HFF-Myc (cell line): ENCODE data around the gene LGALS7B.

Source experiments
- DNase-seq: peaks from one replicate; pipeline ENCODE4 v3.0.0-alpha.2; 2011; ENCODE audit warnings: low read depth; ENCODE audit errors: extremely low read depth
- H3K4me3 ChIP-seq: replicated peaks from 2 replicates; pipeline ENCODE4 v1.5.1; 2011; ENCODE audit warnings: low read depth, mild to moderate bottlenecking, control low read depth, low read length
- TF ChIP-seq, protein P1 (sequence below): IDR thresholded peaks from 2 replicates; pipeline ENCODE4 v1.5.1; 2012; ENCODE audit warnings: mild to moderate bottlenecking, low read depth, low read length, control low read depth; ENCODE audit errors: missing control alignments

Gene LGALS7B

GRCh38 chr19:38839816-38840582, 51.0 kb downstream of the LGALS7B start:
- no peak overlapping the region for H3K4me3 ChIP-seq
- TF ChIP-seq, protein P1, sequence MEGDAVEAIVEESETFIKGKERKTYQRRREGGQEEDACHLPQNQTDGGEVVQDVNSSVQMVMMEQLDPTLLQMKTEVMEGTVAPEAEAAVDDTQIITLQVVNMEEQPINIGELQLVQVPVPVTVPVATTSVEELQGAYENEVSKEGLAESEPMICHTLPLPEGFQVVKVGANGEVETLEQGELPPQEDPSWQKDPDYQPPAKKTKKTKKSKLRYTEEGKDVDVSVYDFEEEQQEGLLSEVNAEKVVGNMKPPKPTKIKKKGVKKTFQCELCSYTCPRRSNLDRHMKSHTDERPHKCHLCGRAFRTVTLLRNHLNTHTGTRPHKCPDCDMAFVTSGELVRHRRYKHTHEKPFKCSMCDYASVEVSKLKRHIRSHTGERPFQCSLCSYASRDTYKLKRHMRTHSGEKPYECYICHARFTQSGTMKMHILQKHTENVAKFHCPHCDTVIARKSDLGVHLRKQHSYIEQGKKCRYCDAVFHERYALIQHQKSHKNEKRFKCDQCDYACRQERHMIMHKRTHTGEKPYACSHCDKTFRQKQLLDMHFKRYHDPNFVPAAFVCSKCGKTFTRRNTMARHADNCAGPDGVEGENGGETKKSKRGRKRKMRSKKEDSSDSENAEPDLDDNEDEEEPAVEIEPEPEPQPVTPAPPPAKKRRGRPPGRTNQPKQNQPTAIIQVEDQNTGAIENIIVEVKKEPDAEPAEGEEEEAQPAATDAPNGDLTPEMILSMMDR = no peak
- DNase-seq = no peak

GRCh38 chr19:38840583-38840968, 51.6 kb downstream of the LGALS7B start:
- no peak for DNase-seq
- no peak overlapping the region for H3K4me3 ChIP-seq
- TF ChIP-seq, protein P1 = no peak
